A673 (cell line): ENCODE results near the gene AURKAIP1.

Experiments used
- EZH2 ChIP-seq: fragments of 200-600 bp; sonication (generic); IDR thresholded peaks from 2 replicates; pipeline ENCODE4 v1.6.1; 2017; ENCODE audit warnings: borderline replicate concordance, low read depth, mild to moderate bottlenecking, mixed read lengths, antibody characterized with exemption, low read length; ENCODE audit not compliant: poor library complexity, severe bottlenecking
- TF ChIP-seq, protein P1 (sequence below): fragments of 300-800, 200-600 bp; sonication (generic); conservative IDR thresholded peaks from 2 replicates; pipeline ENCODE4 v1.5.1; 2017; ENCODE audit warnings: low read depth, mild to moderate bottlenecking, antibody characterized with exemption, low read length, moderate library complexity, mixed read lengths

- TF ChIP-seq, protein P1, sequence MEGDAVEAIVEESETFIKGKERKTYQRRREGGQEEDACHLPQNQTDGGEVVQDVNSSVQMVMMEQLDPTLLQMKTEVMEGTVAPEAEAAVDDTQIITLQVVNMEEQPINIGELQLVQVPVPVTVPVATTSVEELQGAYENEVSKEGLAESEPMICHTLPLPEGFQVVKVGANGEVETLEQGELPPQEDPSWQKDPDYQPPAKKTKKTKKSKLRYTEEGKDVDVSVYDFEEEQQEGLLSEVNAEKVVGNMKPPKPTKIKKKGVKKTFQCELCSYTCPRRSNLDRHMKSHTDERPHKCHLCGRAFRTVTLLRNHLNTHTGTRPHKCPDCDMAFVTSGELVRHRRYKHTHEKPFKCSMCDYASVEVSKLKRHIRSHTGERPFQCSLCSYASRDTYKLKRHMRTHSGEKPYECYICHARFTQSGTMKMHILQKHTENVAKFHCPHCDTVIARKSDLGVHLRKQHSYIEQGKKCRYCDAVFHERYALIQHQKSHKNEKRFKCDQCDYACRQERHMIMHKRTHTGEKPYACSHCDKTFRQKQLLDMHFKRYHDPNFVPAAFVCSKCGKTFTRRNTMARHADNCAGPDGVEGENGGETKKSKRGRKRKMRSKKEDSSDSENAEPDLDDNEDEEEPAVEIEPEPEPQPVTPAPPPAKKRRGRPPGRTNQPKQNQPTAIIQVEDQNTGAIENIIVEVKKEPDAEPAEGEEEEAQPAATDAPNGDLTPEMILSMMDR: no peak
- TF ChIP-seq EZH2: no peak
These were observed 1.7 kb upstream of the AURKAIP1 start for GRCh38 chr1:1376551-1377226.
